HepG2 (cell line): ENCODE results near the gene ALPK3. TPM values are rescaled to one million over a fixed set of nuclear protein-coding genes. Genes with fewer than 3 reads are reported as not detected.

Experiments
- ATAC-seq: fragments of 200-7000 bp; cut with Tn5 transposase; 3 replicates; pipeline ENCODE4 v1.9.1; 2020; ENCODE audit warnings: mild to moderate bottlenecking, moderate library complexity
- BruUV-seq: library from RNA; stranded (reverse); fragments of 400-500 nt; replicated peaks from 2 replicates; lab custom pipeline; 2021; lab: Mats Ljungman, UMichigan
- CTCF ChIA-PET: fragments of 300-600 bp; formaldehyde crosslinking; extraction: SDS; loops from one replicate; lab custom pipeline; 2021; ENCODE audit warnings: low total read pairs, inconsistent platforms, low intra/inter-chr PET ratio; lab: Yijun Ruan, JAX
- POLR2A ChIA-PET: fragments of 350-600 bp; sonication (Branson Sonifier 250); formaldehyde crosslinking; loops from one replicate; lab custom pipeline; 2020; ENCODE audit warnings: antibody characterized with exemption, inconsistent platforms; lab: Yijun Ruan, JAX
- DNase-seq: peaks from one replicate; pipeline ENCODE4 v3.0.0-alpha.2; 2015; ENCODE audit warnings: low spot score
- FAIRE-seq: peaks from 3 replicates; lab custom pipeline; 2011; peaks lifted over from hg19 to GRCh38; lab: Jason Lieb, UNC
- H2AFZ ChIP-seq: one replicate; pipeline ENCODE4 v1.6.1; 2011; ENCODE audit warnings: low read length, inconsistent platforms
- H3K27ac ChIP-seq: fragments of 300-600 bp; 3 replicates; pipeline ENCODE4 v1.8.0; 2011; ENCODE audit warnings: mixed run types, mild to moderate bottlenecking, mixed read lengths, low read length, inconsistent platforms; ENCODE audit not compliant: insufficient read depth; ENCODE audit errors: extremely low read length
- H3K27me3 ChIP-seq, 2 experiments: fragments of 200-600 bp in 1 of 2; 2 replicates in 1 of 2; 3 replicates in 1 of 2; pipeline versions ENCODE4 v1.6.0 to v1.8.0; 2011; ENCODE audit warnings: low read length in 2 of 2, mild to moderate bottlenecking in 2 of 2, moderate library complexity in 2 of 2, inconsistent platforms in 1 of 2; ENCODE audit not compliant: insufficient read depth in 2 of 2, control insufficient read depth in 1 of 2
- H3K36me3 ChIP-seq, 2 experiments: fragments of 200-600 bp in 1 of 2; replicated peaks in 1 of 2; 2 replicates in 1 of 2; 3 replicates in 1 of 2; pipeline versions ENCODE4 v1.5.1 to v1.8.0; 2011; ENCODE audit warnings: low read length in 2 of 2, inconsistent platforms in 1 of 2; ENCODE audit not compliant: insufficient read depth in 2 of 2, control insufficient read depth in 1 of 2
- H3K4me1 ChIP-seq: 2 replicates; pipeline ENCODE4 v1.5.1; 2012; ENCODE audit warnings: low read length, inconsistent platforms; ENCODE audit not compliant: insufficient read depth
- H3K4me2 ChIP-seq: 2 replicates; pipeline ENCODE4 v1.6.0; 2011; ENCODE audit warnings: low read depth, low read length, inconsistent platforms
- H3K4me3 ChIP-seq, 3 experiments: fragments of 200-600 bp in 1 of 3; sonication (generic), shearing (Covaris generic) in 1 of 3; replicated peaks in 1 of 3; 2 replicates each; pipeline ENCODE4 v1.5.1; 2011 to 2016; ENCODE audit warnings: low read length in 3 of 3, inconsistent platforms in 2 of 3, low read depth in 2 of 3, mild to moderate bottlenecking in 2 of 3, control low read depth in 1 of 3, mixed read lengths in 1 of 3; ENCODE audit not compliant: insufficient read depth in 1 of 3
- H3K79me2 ChIP-seq: one replicate; pipeline ENCODE4 v1.6.1; 2011; ENCODE audit warnings: low read length, inconsistent platforms; ENCODE audit not compliant: insufficient read depth
- H3K9ac ChIP-seq: 2 replicates; pipeline ENCODE4 v1.6.0; 2011; ENCODE audit warnings: mild to moderate bottlenecking, low read depth, low read length, inconsistent platforms; ENCODE audit not compliant: insufficient read depth
- H3K9me3 ChIP-seq: 2 replicates; pipeline ENCODE4 v1.5.1; 2012; ENCODE audit warnings: mild to moderate bottlenecking, low read length
- H4K20me1 ChIP-seq: 2 replicates; pipeline ENCODE4 v1.6.0; 2011; ENCODE audit warnings: inconsistent platforms, mild to moderate bottlenecking, low read length, moderate library complexity; ENCODE audit not compliant: insufficient read depth
- KAT2B ChIP-seq: fragments of 150-350 bp; IDR thresholded peaks from 2 replicates; pipeline ENCODE4 v1.6.1; 2014; ENCODE audit warnings: low read depth, low read length, borderline replicate concordance
- KMT2A ChIP-seq: sonication (generic); formaldehyde crosslinking; IDR thresholded peaks from 2 replicates; pipeline ENCODE4 v1.4.0; 2020; ENCODE audit warnings: missing genetic modification reagents
- MZF1 ChIP-seq: sonication (generic); formaldehyde crosslinking; IDR thresholded peaks from 2 replicates; pipeline ENCODE4 v1.8.1; 2023; ENCODE audit warnings: mild to moderate bottlenecking, missing genetic modification reagents, borderline replicate concordance
- NAIF1 ChIP-seq: sonication (generic); formaldehyde crosslinking; IDR thresholded peaks from 2 replicates; pipeline ENCODE4 v1.5.0; 2020; ENCODE audit warnings: mild to moderate bottlenecking, missing genetic modification reagents, borderline replicate concordance
- NFYB ChIP-seq: sonication (generic); formaldehyde crosslinking; IDR thresholded peaks from 2 replicates; pipeline ENCODE4 v1.4.0; 2020; ENCODE audit warnings: missing genetic modification reagents
- NONO ChIP-seq, 2 experiments: fragments of 450-650 bp in 1 of 2; sonication (generic) in 1 of 2; formaldehyde crosslinking in 1 of 2; IDR thresholded peaks in 1 of 2; conservative IDR thresholded peaks in 1 of 2; 2 replicates each; pipeline versions ENCODE4 v1.6.1 to v1.8.0; 2017 to 2022; ENCODE audit warnings: mild to moderate bottlenecking in 1 of 2, missing genetic modification reagents in 1 of 2, moderate library complexity in 1 of 2
- PLRG1 ChIP-seq: fragments of 450-650 bp; conservative IDR thresholded peaks from 2 replicates; pipeline ENCODE4 v1.6.1; 2016
- SP2 ChIP-seq: sonication (generic); formaldehyde crosslinking; IDR thresholded peaks from 2 replicates; pipeline ENCODE4 v1.5.1; 2020; ENCODE audit warnings: mild to moderate bottlenecking, missing genetic modification reagents
- TEAD3 ChIP-seq: optimal IDR thresholded peaks from 2 replicates; pipeline ENCODE3; 2016; ENCODE audit warnings: borderline replicate concordance
- ZKSCAN1 ChIP-seq: fragments of 150-350 bp; IDR thresholded peaks from 2 replicates; pipeline ENCODE4 v1.6.1; 2014; ENCODE audit warnings: low read length
- ZNF180 ChIP-seq: sonication (generic); formaldehyde crosslinking; IDR thresholded peaks from 2 replicates; pipeline ENCODE4 v1.4.0; 2020; ENCODE audit warnings: low read depth, missing genetic modification reagents, borderline replicate concordance
- ZNF253 ChIP-seq: sonication (generic); formaldehyde crosslinking; IDR thresholded peaks from 2 replicates; pipeline ENCODE4 v1.8.0; 2022; ENCODE audit warnings: mild to moderate bottlenecking, missing genetic modification reagents, borderline replicate concordance
- ZNF350 ChIP-seq: sonication (generic); formaldehyde crosslinking; IDR thresholded peaks from 2 replicates; pipeline ENCODE4 v1.4.0; 2020; ENCODE audit warnings: mild to moderate bottlenecking, low read depth, missing genetic modification reagents, borderline replicate concordance
- ZNF674 ChIP-seq: sonication (generic); formaldehyde crosslinking; IDR thresholded peaks from 2 replicates; pipeline ENCODE4 v1.5.0; 2020; ENCODE audit warnings: low read depth, mild to moderate bottlenecking, missing genetic modification reagents
- ZNF768 ChIP-seq: sonication (generic); formaldehyde crosslinking; IDR thresholded peaks from 2 replicates; pipeline ENCODE4 v1.4.0; 2020; ENCODE audit warnings: missing genetic modification reagents
- ZNF775 ChIP-seq: sonication (generic); formaldehyde crosslinking; IDR thresholded peaks from 2 replicates; pipeline ENCODE4 v1.4.0; 2020; ENCODE audit warnings: missing genetic modification reagents, mild to moderate bottlenecking, moderate library complexity, borderline replicate concordance
- ZNF841 ChIP-seq: sonication (generic); formaldehyde crosslinking; IDR thresholded peaks from 2 replicates; pipeline ENCODE4 v1.8.1; 2023; ENCODE audit warnings: missing genetic modification reagents, borderline replicate concordance
- WGBS: methylation state at CpG from one replicate; pipeline ENCODE4 v1.1.6; 2017; ENCODE audit warnings: low lambda C conversion rate; 5-methylcytosine and 5-hydroxymethylcytosine counted together
- in situ Hi-C: cut with HindIII; loops from 2 replicates; pipeline ENCODE4 v1.10.0; 2017; ENCODE audit warnings: low pct_unique_long_range_greater_than_20kb; ENCODE audit not compliant: extremely low pct_ligation_motif_present
- intact Hi-C: fragments of 100-400 bp; cut with micrococcal nuclease; formaldehyde crosslinking; loops from one replicate; pipeline ENCODE4 v1.10.0; 2022; ENCODE audit not compliant: unreplicated experiment
- polyA plus RNA-seq, 8 experiments: library from polyadenylated mRNA; depleted of rRNA in 3 of 8; stranded (reverse) in 7 of 8; unstranded in 1 of 8; fragments of >200 nt; fragmentation: Illumina TruSeq in 4 of 8; extraction: Trizol in 4 of 8; gene quantifications; 2 replicates each; pipeline versions ENCODE4 v1.2.1 to v1.2.3, GENCODE V29; 2011 to 2016; ENCODE audit warnings: low read depth in 4 of 8, missing spikeins in 1 of 8, mixed read lengths in 1 of 8; ENCODE audit not compliant: insufficient read depth in 1 of 8
- total RNA-seq, 5 experiments: library from RNA; depleted of rRNA; stranded (reverse); fragments of >200 nt; fragmentation: Illumina TruSeq; extraction: Trizol; gene quantifications; 2 replicates each; pipeline ENCODE4 v1.2.3, GENCODE V29; 2016; ENCODE audit warnings: low read depth in 1 of 5
- TF ChIP-seq, protein P1 (sequence below): sonication (generic); formaldehyde crosslinking; conservative IDR thresholded peaks from 2 replicates; pipeline ENCODE4 v1.8.0; 2022; ENCODE audit warnings: low read depth, missing genetic modification reagents
- TF ChIP-seq, protein P2 (sequence below): sonication (generic); formaldehyde crosslinking; IDR thresholded peaks from 2 replicates; pipeline ENCODE4 v1.8.0; 2022; ENCODE audit warnings: mild to moderate bottlenecking, missing genetic modification reagents, moderate library complexity

The ALPK3 gene
- total and polyA plus RNA-seq, 2 of the 13 experiments (the other 11 are each of a cell fraction or from before 2014, with no cell fraction given) = 0.04 to 0.42 TPM

DNA sequence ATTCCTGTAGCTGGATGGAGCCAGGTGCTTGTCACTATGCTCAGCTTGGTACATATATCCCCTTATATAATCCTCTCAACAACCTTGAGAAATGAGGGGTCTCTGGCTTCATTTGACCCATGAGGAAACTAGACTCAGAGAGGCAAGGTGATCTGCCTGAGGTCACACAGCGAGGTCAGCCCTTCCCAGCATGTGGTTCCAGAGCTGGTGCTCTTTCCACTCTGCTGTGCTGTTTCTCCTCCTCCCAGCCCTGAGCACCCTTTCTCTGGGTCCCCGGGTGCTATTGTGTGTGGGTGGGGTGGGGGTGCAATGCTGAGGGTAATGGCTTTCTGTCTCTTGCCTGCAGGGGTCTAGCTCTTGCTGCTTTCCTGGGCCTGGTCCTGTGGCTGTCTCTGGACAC, 86.6 kb downstream of the ALPK3 start:
- H3K9ac ChIP-seq = no peak overlapping the region
- no peaks in the 10 kb centered on the region for H4K20me1 ChIP-seq
- TF ChIP-seq PLRG1 (no peak), ZNF768 (CRISPR knock-in tag) (peak; percentile 93)
- in situ Hi-C loops = no loop called here
- DNase-seq (no peak), ATAC-seq (peak; percentile 33; the same call in 2 of the 3 replicates), FAIRE-seq (no peak)
- H3K36me3 ChIP-seq = no peaks in the 10 kb centered on the region
- no peak overlapping the region for H3K27ac ChIP-seq
- no TSS peak for BruUV-seq
- no peaks in the 10 kb centered on the region for H3K79me2 ChIP-seq
- peaks cover 22% of the 10 kb centered on the region for H3K4me1 ChIP-seq
- ChIA-PET CTCF (no interaction called here), POLR2A (no interaction called here)
- no peaks in the 10 kb centered on the region for H3K9me3 ChIP-seq
- no peaks in the 10 kb centered on the region for H3K27me3 ChIP-seq
- no peak overlapping the region for H3K4me3 ChIP-seq
- H2AFZ ChIP-seq = no peak overlapping the region
- 20% methylated on average over 1 of the region's 2 CpGs for WGBS
- intact Hi-C loops = no loop called here
- no peak overlapping the region for H3K4me2 ChIP-seq

DNA sequence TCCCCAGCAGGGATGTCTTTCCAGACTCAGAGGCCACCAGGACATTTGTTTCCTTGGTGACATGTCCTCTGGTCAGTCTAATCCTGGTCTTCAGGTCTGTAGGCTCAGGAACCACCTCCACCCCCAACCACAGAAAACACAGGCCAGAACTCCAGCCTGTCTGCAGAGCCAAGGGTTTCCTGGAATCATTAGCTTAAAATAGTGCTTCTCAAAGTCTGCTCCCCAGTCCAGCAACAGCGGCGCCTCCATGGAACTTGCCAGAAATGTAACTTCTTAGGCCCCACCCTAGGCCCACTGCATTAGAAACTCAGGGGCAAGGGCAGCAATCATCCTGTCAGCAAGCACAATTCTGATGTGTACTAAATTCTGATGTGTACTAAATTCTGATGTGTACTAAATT, 87.3 kb downstream of the ALPK3 start:
- Histone ChIP-seq H3K27ac (no peak overlapping the region), H3K9ac (no peak overlapping the region), H4K20me1 (no peaks in the 10 kb centered on the region), H3K27me3 (no peaks in the 10 kb centered on the region), H3K9me3 (no peaks in the 10 kb centered on the region), H2AFZ (no peak overlapping the region), H3K4me1 (peaks cover 28% of the 10 kb centered on the region), H3K4me2 (no peak overlapping the region), H3K4me3 (no peak overlapping the region), H3K79me2 (no peaks in the 10 kb centered on the region), H3K36me3 (no peaks in the 10 kb centered on the region)
- ChIA-PET POLR2A (no interaction called here), CTCF (no interaction called here)
- in situ Hi-C loops (no loop called here), intact Hi-C loops (no loop called here)
- no peak for DNase-seq
- no peak for ATAC-seq
- no peak for FAIRE-seq
- BruUV-seq = no TSS peak
- WGBS = 80% methylated on average over 2 of the region's 2 CpGs
- no peak for TF ChIP-seq ZNF674 (CRISPR knock-in tag)
- TF ChIP-seq ZKSCAN1 = no peak
- no peak for TF ChIP-seq KMT2A (CRISPR knock-in tag)
- TF ChIP-seq, protein P1, sequence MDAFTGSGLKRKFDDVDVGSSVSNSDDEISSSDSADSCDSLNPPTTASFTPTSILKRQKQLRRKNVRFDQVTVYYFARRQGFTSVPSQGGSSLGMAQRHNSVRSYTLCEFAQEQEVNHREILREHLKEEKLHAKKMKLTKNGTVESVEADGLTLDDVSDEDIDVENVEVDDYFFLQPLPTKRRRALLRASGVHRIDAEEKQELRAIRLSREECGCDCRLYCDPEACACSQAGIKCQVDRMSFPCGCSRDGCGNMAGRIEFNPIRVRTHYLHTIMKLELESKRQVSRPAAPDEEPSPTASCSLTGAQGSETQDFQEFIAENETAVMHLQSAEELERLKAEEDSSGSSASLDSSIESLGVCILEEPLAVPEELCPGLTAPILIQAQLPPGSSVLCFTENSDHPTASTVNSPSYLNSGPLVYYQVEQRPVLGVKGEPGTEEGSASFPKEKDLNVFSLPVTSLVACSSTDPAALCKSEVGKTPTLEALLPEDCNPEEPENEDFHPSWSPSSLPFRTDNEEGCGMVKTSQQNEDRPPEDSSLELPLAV (CRISPR knock-in tag) = no peak
- TF ChIP-seq, protein P2, sequence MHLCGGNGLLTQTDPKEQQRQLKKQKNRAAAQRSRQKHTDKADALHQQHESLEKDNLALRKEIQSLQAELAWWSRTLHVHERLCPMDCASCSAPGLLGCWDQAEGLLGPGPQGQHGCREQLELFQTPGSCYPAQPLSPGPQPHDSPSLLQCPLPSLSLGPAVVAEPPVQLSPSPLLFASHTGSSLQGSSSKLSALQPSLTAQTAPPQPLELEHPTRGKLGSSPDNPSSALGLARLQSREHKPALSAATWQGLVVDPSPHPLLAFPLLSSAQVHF (CRISPR knock-in tag) = no peak
- TF ChIP-seq ZNF350 (CRISPR knock-in tag) = no peak
- no peak for TF ChIP-seq ZNF180
- no peak for TF ChIP-seq NONO (IDR thresholded peaks at IDR 0.05)
- TF ChIP-seq NONO (CRISPR knock-in tag; conservative IDR thresholded peaks at IDR 0.05) = no peak
- no peak for TF ChIP-seq MZF1
- TF ChIP-seq SP2 (CRISPR knock-in tag) = no peak
- no peak for TF ChIP-seq KAT2B
- TF ChIP-seq NAIF1 (CRISPR knock-in tag) = no peak
- TF ChIP-seq ZNF253 (CRISPR knock-in tag) = no peak
- no peak for TF ChIP-seq ZNF841 (CRISPR knock-in tag)
- no peak for TF ChIP-seq ZNF775 (CRISPR knock-in tag)
- TF ChIP-seq NFYB (CRISPR knock-in tag) = no peak
- TF ChIP-seq TEAD3 (CRISPR knock-in tag) = no peak
